Choroid plexus epithelial cell (primary cell): Measurements from ENCODE around the gene ZFHX3.
"Not testable (repeated sequence)": the region's sequence is repeated elsewhere in the genome, so short reads cannot be mapped to it uniquely, and the experiment has no call there.

Source experiments
- DNase-seq: peaks from one replicate; pipeline ENCODE4 v3.0.0-alpha.2; 2010; ENCODE audit warnings: low read depth
- H3K4me3 ChIP-seq: 2 replicates; pipeline ENCODE4 v1.5.1; 2011; ENCODE audit warnings: low read depth, mild to moderate bottlenecking, control low read depth, low read length, moderate library complexity
- TF ChIP-seq, protein P1 (sequence below): conservative IDR thresholded peaks from 2 replicates; pipeline ENCODE4 v1.5.1; 2011; ENCODE audit warnings: low read depth, mild to moderate bottlenecking, control low read depth, inconsistent platforms, low read length, moderate library complexity

The ZFHX3 gene

DNA sequence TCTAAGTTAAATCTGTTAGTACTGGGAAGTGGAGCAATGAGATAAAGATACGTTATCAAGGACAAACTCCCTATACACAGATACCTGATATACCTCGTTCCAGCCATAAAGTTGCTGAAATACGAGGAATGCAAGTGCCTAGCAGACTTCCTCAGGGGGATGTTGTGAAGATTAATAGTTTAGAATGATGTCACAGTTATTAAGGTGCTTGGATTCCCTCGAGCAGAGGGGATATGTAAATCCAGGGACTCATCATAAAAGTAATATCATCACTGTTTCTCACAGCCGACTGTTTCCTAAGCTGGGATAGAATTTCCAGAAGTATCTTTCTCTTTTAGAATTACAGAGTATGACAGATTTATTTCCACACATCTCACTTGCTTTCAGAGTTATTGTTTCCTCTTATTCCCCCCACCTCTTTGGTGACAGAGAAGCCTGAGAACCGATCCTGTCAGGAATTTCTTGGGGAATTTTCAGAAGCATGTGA is 28.4 kb upstream of the ZFHX3 start:
- no peak overlapping the region for H3K4me3 ChIP-seq
- DNase-seq = no peak
- TF ChIP-seq, protein P1, sequence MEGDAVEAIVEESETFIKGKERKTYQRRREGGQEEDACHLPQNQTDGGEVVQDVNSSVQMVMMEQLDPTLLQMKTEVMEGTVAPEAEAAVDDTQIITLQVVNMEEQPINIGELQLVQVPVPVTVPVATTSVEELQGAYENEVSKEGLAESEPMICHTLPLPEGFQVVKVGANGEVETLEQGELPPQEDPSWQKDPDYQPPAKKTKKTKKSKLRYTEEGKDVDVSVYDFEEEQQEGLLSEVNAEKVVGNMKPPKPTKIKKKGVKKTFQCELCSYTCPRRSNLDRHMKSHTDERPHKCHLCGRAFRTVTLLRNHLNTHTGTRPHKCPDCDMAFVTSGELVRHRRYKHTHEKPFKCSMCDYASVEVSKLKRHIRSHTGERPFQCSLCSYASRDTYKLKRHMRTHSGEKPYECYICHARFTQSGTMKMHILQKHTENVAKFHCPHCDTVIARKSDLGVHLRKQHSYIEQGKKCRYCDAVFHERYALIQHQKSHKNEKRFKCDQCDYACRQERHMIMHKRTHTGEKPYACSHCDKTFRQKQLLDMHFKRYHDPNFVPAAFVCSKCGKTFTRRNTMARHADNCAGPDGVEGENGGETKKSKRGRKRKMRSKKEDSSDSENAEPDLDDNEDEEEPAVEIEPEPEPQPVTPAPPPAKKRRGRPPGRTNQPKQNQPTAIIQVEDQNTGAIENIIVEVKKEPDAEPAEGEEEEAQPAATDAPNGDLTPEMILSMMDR = no peak

- no peak for DNase-seq
- TF ChIP-seq, protein P1 = no peak
Measured at GRCh38 chr16:73074382-73074781, 26.5 kb upstream of the ZFHX3 start.

DNA sequence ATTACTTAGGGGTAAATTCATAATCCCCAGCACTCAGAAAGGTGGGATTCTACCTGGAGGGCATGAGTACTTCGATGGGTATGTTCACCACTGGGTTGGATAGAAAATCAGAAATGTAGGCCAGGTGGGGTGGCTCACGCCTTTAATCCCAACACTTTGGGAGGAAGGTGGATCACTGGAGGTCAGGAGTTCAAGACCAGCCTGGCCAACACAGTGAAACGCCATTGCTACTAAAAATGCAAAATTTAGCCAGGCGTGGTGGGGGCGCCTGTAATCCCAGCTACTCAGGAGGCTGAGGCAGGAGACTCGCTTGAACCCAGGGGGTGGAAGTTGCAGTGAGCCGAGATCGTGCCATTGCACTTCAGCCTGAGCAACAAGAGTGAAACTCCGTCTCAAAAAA is 24.1 kb upstream of the ZFHX3 start:
- DNase-seq, H3K4me3 ChIP-seq: not testable (repeated sequence)

More at GRCh38 chr16:73074382-73074781, 26.5 kb upstream of the ZFHX3 start:
- H3K4me3 ChIP-seq = no peak overlapping the region

GRCh38 chr16:73071131-73071940 is 23.4 kb upstream of the ZFHX3 start:
- peak; percentile 71 for DNase-seq
- H3K4me3 ChIP-seq = peak overlapping the region; percentile 40

GRCh38 chr16:73069581-73070262 is 21.8 kb upstream of the ZFHX3 start:
- TF ChIP-seq, protein P1 = no peak
- no peak overlapping the region for H3K4me3 ChIP-seq
- DNase-seq = no peak

More at GRCh38 chr16:73071131-73071940, 23.4 kb upstream of the ZFHX3 start:
- TF ChIP-seq, protein P1 = no peak

DNA sequence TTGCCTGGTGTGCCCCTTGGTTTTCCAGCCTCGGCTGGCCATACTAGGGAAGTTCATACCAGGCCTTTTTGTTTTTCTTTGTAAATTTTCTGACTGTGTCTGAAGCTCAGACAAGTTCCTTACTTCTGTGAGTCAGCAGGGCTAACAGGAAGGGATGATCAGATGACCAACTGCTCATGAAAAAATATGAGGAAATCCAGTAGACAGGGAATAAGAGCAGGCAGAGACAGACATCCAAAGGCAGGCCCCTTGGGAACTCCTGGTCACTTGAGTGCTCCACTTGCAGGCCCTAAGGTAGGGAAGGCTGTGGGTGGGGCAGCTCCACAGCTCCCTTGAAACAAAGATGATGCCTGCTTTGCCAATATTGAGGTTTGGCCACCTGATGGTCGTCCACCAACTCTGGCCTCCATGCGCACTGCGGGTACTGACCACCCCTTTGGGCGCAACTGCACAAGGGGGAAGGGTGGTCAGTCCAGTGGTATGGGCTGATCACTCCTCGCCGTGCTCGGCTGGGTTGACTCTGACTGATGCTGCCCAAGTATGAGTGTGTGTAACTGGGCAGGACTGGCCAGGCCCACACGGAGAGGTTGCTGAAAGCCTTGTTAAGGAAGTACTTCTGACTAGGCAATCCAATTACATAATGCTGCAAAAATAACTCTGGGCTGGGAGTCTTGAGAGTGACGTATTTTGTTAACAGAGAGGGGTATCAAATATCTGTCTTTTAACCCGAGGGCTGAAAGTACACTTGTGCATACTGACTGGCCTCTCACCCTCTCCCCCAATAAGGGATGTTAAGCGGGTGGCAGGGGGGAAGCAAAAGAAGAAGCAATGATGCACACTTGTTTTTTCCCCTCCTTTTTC is 20.8 kb upstream of the ZFHX3 start:
- peak; percentile 98 for DNase-seq
- no peak overlapping the region for H3K4me3 ChIP-seq

More for the DNA sequence above, 20.8 kb upstream of the ZFHX3 start:
- TF ChIP-seq, protein P1 = no peak
